Smooth muscle cell (in vitro differentiated cells): Measurements from ENCODE around the gene RHOT1. TPM values are rescaled to one million over a fixed set of nuclear protein-coding genes. Genes with fewer than 3 reads are reported as not detected.
"Not testable (repeated sequence)": the region's sequence is repeated elsewhere in the genome, so short reads cannot be mapped to it uniquely, and the experiment has no call there.

Experiments
- DNase-seq: peaks from one replicate; lab custom pipeline; 2025; ENCODE audit not compliant: unreplicated experiment; lab: John Stamatoyannopoulos, UW
- H2AFZ ChIP-seq: fragments of 200-600 bp; sonication (generic); 2 replicates; pipeline ENCODE4 v1.6.0; 2016; ENCODE audit warnings: antibody characterized with exemption, low read depth, mild to moderate bottlenecking
- H3F3A ChIP-seq: fragments of 200-600 bp; sonication (generic); 2 replicates; pipeline ENCODE4 v1.6.0; 2017; ENCODE audit warnings: antibody characterized with exemption, low read depth
- H3K27ac ChIP-seq: fragments of 200-600 bp; sonication (generic); 2 replicates; pipeline ENCODE4 v1.5.1; 2016; ENCODE audit warnings: low read depth, mild to moderate bottlenecking
- H3K27me3 ChIP-seq: fragments of 200-600 bp; sonication (generic); 2 replicates; pipeline ENCODE4 v1.6.1; 2016; ENCODE audit warnings: low read depth, mild to moderate bottlenecking
- H3K36me3 ChIP-seq: fragments of 200-600 bp; sonication (generic); 2 replicates; pipeline ENCODE4 v1.5.1; 2016; ENCODE audit warnings: low read depth
- H3K4me1 ChIP-seq: fragments of 200-600 bp; sonication (generic); 2 replicates; pipeline ENCODE4 v1.5.1; 2016; ENCODE audit warnings: low read depth
- H3K4me2 ChIP-seq: fragments of 200-600 bp; sonication (generic); 2 replicates; pipeline ENCODE4 v1.6.0; 2016; ENCODE audit warnings: mild to moderate bottlenecking
- H3K4me3 ChIP-seq: fragments of 200-600 bp; sonication (generic); 2 replicates; pipeline ENCODE4 v1.5.1; 2016; ENCODE audit warnings: mild to moderate bottlenecking
- H3K79me2 ChIP-seq: fragments of 200-600 bp; sonication (generic); 2 replicates; pipeline ENCODE4 v1.6.0; 2016; ENCODE audit warnings: low read depth, mild to moderate bottlenecking
- H3K9ac ChIP-seq: fragments of 200-600 bp; sonication (generic); 2 replicates; pipeline ENCODE4 v1.6.0; 2016; ENCODE audit warnings: low read depth
- H3K9me3 ChIP-seq: fragments of 200-600 bp; sonication (generic); replicated peaks from 2 replicates; pipeline ENCODE4 v1.5.1; 2016; ENCODE audit warnings: low read depth
- H4K20me1 ChIP-seq: fragments of 200-600 bp; sonication (generic); 2 replicates; pipeline ENCODE4 v1.6.0; 2016; ENCODE audit warnings: low read depth
- WGBS: methylation state at CpG from one replicate; pipeline ENCODE4 v1.1.7; 2016; ENCODE audit warnings: low lambda C conversion rate; 5-methylcytosine and 5-hydroxymethylcytosine counted together
- polyA plus RNA-seq: library from polyadenylated mRNA; unstranded; fragments of >200 nt; fragmentation: Nextera tagmentation; extraction: Ambion mirVana; gene quantifications from 2 replicates; pipeline ENCODE4 v1.2.1, GENCODE V29; 2016
- total RNA-seq: library from RNA; depleted of rRNA; stranded (reverse); fragments of >200 nt; gene quantifications from 2 replicates; pipeline ENCODE4 v1.2.3, GENCODE V29; 2014
- TF ChIP-seq, protein P1 (sequence below): fragments of 200-600 bp; sonication (generic); IDR thresholded peaks from 2 replicates; pipeline ENCODE4 v1.5.1; 2017; ENCODE audit warnings: borderline replicate concordance, mild to moderate bottlenecking, antibody characterized with exemption; ENCODE audit not compliant: insufficient read depth, poor library complexity, severe bottlenecking

Gene RHOT1
- total and polyA plus RNA-seq, 2 experiments from 2014 or later = 23.6 to 28.7 TPM

DNA sequence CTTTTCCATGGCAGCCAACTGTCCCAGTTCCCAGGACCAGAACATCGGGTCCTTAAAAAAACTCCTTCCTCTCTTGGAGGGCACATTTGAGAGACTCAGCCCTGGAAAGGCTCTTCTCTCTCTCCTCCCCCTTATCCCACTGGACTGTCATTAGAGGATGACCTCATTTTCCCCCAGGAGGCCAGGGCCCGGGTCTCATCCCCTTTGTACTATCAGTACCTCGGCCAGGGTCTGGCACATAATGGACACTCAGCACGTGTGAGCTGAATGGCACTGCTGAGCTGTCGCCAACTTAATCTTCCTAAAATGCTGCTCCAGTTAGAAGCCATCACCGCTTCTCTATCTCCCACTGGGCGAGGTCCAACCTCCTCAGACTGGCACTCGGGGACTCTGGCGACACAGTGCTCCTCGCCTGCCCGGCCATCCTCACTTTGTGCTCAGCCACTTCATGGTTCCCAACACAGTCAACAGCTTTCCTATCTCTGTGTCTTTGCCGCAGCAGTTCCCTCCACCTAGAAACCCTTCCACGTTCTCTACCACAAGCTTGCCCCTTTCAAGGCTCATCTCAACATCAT is 119.7 kb downstream of the RHOT1 start:
- Histone ChIP-seq H3F3A (no peaks in the 10 kb centered on the region), H3K4me3 (no peak overlapping the region), H3K9me3 (no peaks in the 10 kb centered on the region), H3K36me3 (no peaks in the 10 kb centered on the region), H2AFZ (no peak overlapping the region), H4K20me1 (no peaks in the 10 kb centered on the region), H3K4me1 (peaks cover 10% of the 10 kb centered on the region), H3K27ac (no peak overlapping the region), H3K27me3 (peaks cover 75% of the 10 kb centered on the region), H3K4me2 (no peak overlapping the region), H3K9ac (no peak overlapping the region), H3K79me2 (no peaks in the 10 kb centered on the region)
- DNase-seq = no peak
- 72% methylated on average over 13 of the region's 13 CpGs for WGBS
- TF ChIP-seq, protein P1, sequence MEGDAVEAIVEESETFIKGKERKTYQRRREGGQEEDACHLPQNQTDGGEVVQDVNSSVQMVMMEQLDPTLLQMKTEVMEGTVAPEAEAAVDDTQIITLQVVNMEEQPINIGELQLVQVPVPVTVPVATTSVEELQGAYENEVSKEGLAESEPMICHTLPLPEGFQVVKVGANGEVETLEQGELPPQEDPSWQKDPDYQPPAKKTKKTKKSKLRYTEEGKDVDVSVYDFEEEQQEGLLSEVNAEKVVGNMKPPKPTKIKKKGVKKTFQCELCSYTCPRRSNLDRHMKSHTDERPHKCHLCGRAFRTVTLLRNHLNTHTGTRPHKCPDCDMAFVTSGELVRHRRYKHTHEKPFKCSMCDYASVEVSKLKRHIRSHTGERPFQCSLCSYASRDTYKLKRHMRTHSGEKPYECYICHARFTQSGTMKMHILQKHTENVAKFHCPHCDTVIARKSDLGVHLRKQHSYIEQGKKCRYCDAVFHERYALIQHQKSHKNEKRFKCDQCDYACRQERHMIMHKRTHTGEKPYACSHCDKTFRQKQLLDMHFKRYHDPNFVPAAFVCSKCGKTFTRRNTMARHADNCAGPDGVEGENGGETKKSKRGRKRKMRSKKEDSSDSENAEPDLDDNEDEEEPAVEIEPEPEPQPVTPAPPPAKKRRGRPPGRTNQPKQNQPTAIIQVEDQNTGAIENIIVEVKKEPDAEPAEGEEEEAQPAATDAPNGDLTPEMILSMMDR = no peak

DNA sequence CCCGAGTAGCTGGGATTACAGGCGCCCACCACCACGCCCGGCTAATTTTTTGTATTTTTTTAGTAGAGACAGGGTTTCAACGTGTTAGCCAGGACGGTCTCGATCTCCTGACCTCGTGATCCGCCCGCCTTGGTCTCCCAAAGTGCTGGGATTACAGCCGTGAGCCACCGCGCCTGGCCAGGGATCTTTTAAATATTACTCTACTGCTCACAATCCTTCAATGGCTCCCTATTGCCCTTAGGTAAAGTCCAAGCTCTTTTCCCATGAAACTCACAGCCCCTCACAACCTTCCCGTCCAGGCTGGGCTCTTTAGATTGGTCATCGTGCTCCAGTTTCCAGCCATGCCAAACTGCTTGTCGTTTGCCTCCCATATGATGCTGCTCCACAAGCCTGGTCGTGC is 121.2 kb downstream of the RHOT1 start:
- H3K27me3 ChIP-seq = peaks cover 76% of the 10 kb centered on the region
- H3K9ac ChIP-seq, H4K20me1 ChIP-seq, H3K36me3 ChIP-seq, H2AFZ ChIP-seq, H3K79me2 ChIP-seq, H3K27ac ChIP-seq, H3K9me3 ChIP-seq, H3F3A ChIP-seq, H3K4me2 ChIP-seq, DNase-seq, H3K4me3 ChIP-seq: not testable (repeated sequence)
- WGBS = 95% methylated on average over 17 of the region's 17 CpGs
- H3K4me1 ChIP-seq = peaks cover 20% of the 10 kb centered on the region

DNA sequence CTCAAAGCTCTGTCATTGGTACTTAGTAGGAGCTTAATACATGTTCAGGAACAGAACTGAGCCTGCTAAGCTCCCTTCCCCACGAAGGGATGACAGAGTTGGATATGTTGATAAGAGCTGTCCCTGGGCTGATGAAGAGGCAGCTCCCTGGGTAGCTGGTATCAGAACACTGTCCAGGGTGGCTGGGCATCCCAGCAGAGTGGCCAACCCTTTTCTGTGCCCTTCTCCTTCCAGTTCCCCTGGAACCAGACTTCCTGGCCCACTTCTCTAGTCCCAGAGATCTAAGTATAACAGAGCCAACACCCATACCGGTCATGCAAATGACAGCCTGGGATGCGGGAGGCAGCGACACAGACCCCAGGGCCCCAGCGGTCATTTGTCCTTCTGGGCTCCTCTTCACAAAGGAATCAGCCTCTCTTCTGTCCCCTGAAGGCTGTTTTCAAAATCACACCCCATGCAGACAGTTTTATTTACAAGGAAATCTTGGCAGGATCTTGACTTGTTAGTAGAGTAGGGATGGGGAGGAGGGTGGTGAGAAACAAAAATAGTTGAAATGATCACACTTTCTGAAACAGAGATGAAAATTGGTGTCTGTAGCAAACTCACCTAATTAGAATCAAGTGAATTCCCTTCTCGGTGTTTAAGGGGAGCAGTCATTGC is 122.0 kb downstream of the RHOT1 start:
- DNase-seq = no peak
- Histone ChIP-seq H3K9ac (no peak overlapping the region), H3K9me3 (no peaks in the 10 kb centered on the region), H3K79me2 (no peaks in the 10 kb centered on the region), H3K27ac (no peak overlapping the region), H3K36me3 (no peaks in the 10 kb centered on the region), H4K20me1 (no peaks in the 10 kb centered on the region), H2AFZ (no peak overlapping the region), H3K4me2 (peak overlapping the region; percentile 60), H3K27me3 (peaks cover 81% of the 10 kb centered on the region), H3F3A (no peaks in the 10 kb centered on the region), H3K4me3 (no peak overlapping the region), H3K4me1 (peaks cover 20% of the 10 kb centered on the region)
- WGBS = 17% methylated on average over 6 of the region's 6 CpGs
- TF ChIP-seq, protein P1 = no peak

DNA sequence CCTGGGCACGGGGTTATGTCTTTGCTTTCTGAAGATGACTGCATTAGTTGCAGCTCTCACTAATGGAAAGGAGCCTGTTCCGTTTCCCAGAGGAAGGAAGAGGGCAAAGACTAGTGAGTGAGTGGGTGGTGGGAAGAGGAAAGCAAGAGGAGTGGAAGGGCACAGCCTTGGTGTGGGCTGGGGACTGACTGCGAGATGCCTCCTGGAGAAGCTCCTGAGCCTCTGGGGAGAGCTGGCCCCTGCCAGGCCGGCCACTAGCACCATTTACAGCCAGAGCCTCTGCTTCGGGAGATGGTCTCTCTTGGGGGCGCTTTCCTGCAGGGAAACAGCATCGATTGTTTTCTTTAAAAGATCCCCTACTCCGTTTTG is 122.5 kb downstream of the RHOT1 start:
- peaks cover 20% of the 10 kb centered on the region for H3K4me1 ChIP-seq
- H3K36me3 ChIP-seq = no peaks in the 10 kb centered on the region
- no peak overlapping the region for H3K9ac ChIP-seq
- 16% methylated on average over 8 of the region's 8 CpGs for WGBS
- no peak overlapping the region for H3K4me3 ChIP-seq
- peaks cover 87% of the 10 kb centered on the region for H3K27me3 ChIP-seq
- TF ChIP-seq, protein P1 = no peak
- H3K9me3 ChIP-seq = no peaks in the 10 kb centered on the region
- H3K79me2 ChIP-seq = no peaks in the 10 kb centered on the region
- H2AFZ ChIP-seq = no peak overlapping the region
- H3F3A ChIP-seq = no peaks in the 10 kb centered on the region
- no peak for DNase-seq
- H3K27ac ChIP-seq = no peak overlapping the region
- H4K20me1 ChIP-seq = no peaks in the 10 kb centered on the region
- H3K4me2 ChIP-seq = peak overlapping the region; percentile 60
